Subcutaneous abdominal adipose tissue (tissue), 5 donors: ENCODE data around the gene HYPK.
"Not testable (repeated sequence)": the region's sequence is repeated elsewhere in the genome, so short reads cannot be mapped to it uniquely, and the experiment has no call there.

Source experiments
- H3K27ac ChIP-seq: one replicate; pipeline ENCODE4 v1.7.0; 2013; ENCODE audit warnings: low read depth, mild to moderate bottlenecking, inconsistent platforms, low read length, moderate library complexity
- H3K27me3 ChIP-seq, 5 donors: one replicate each; pipeline ENCODE4 v1.7.0; 2013; ENCODE audit warnings: low read length in 5 of 5, inconsistent platforms in 1 of 5; ENCODE audit not compliant: control insufficient read depth in 5 of 5, insufficient read depth in 4 of 5
- H3K36me3 ChIP-seq, 5 donors: one replicate each; pipeline ENCODE4 v1.7.0; 2013; ENCODE audit warnings: low read length in 5 of 5; ENCODE audit not compliant: control insufficient read depth in 5 of 5, insufficient read depth in 5 of 5
- H3K4me1 ChIP-seq, 5 donors: one replicate each; pipeline ENCODE4 v1.7.0; 2013; ENCODE audit warnings: low read length in 5 of 5, mild to moderate bottlenecking in 3 of 5, moderate library complexity in 1 of 5; ENCODE audit not compliant: control insufficient read depth in 5 of 5, insufficient read depth in 5 of 5
- H3K4me3 ChIP-seq, 5 donors: one replicate each; pipeline ENCODE4 v1.7.0; 2013; ENCODE audit warnings: low read length in 5 of 5, low read depth in 1 of 5
- H3K9ac ChIP-seq, 5 donors: one replicate each; pipeline ENCODE4 v1.7.0; 2013; ENCODE audit warnings: low read length in 5 of 5, mild to moderate bottlenecking in 4 of 5, moderate library complexity in 3 of 5
- H3K9me3 ChIP-seq, 5 donors: one replicate each; pipeline ENCODE4 v1.7.0; 2013; ENCODE audit warnings: low read length in 5 of 5; ENCODE audit not compliant: control insufficient read depth in 5 of 5
- donor health status: healthy.
- donor health status: healthy.
- donor health status: healthy.
- donor health status: healthy.
- donor health status: healthy.

Gene HYPK

DNA sequence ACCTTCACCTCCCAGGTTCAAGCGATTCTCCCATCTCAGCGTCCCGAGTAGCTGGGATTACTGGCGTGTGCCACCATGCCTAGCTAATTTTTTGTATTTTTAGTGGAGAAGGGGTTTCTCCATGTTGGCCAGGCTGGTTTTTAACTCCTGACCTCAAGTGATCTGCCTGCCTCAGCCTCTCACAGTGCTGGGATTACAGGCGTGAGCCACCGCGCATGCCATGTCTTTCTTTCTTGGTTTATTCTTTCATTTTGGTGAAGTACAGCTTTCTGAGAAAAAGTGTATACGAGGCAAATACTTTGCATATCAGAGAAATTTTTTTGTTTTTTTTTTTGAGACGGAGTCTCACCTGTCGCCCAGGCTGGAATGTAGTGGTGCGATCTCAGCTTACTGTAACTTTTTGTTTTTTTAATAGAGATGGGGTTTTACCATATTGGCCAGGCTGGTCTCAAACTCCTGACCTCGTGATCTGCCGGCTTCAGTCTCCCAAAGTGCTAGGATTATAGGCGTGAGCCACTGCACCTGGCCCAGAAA lies 31.2 kb downstream of the HYPK start:
- not testable (repeated sequence) for H3K9me3 ChIP-seq, H3K36me3 ChIP-seq, H3K27me3 ChIP-seq, H3K27ac ChIP-seq, H3K9ac ChIP-seq, H3K4me3 ChIP-seq
- H3K4me1 ChIP-seq = peaks cover 0 to 14% (median 9%) of the 10 kb centered on the region in 5 donors

DNA sequence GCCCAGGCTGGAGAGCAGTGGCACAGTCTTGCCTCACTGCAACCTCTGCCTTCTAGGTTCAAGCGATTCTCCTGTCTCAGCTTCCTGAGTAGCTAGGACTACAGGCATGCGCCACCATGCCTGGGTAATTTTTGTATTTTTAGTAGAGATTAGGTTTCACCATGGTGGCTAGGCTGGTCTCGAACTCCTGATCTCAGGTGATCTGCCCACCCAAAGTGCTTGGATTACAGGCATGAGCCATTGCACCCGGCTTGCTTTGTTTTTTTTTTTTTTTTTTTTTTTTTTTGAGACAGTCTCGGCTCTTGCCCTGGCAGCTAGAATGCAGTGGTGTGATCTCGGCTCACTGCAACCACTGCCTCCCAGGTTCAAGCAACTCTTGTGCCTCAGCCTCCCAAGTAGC lies 32.1 kb downstream of the HYPK start:
- H3K27ac ChIP-seq, H3K36me3 ChIP-seq, H3K4me3 ChIP-seq, H3K9me3 ChIP-seq, H3K9ac ChIP-seq, H3K27me3 ChIP-seq, H3K4me1 ChIP-seq: not testable (repeated sequence)

DNA sequence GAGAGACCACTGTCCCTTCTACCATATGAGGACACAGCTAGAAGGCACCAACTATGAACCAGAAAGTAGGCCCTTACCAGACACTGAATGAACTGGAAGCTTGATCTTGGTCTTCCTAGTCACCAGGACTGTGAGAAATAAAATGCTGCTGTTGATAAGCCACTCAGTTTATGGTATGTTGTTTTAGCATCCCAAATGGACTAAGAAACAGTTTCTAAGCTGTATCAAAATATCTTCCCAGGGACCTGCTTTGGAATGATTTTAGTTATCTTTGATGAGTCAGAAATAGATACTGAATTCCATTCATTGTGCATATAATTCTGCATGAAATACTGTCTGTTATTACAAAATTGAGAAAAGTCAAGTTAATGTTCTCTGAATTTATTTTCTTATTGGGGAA lies 45.0 kb downstream of the HYPK start:
- peaks cover 0 to 4% (median 2%) of the 10 kb centered on the region in 5 donors for H3K36me3 ChIP-seq
- H3K4me3 ChIP-seq = no peak overlapping the region
- H3K4me1 ChIP-seq = no peaks in the 10 kb centered on the region
- H3K9ac ChIP-seq = no peak overlapping the region
- no peaks in the 10 kb centered on the region for H3K9me3 ChIP-seq
- H3K27me3 ChIP-seq = no peaks in the 10 kb centered on the region
- H3K27ac ChIP-seq = no peak overlapping the region

DNA sequence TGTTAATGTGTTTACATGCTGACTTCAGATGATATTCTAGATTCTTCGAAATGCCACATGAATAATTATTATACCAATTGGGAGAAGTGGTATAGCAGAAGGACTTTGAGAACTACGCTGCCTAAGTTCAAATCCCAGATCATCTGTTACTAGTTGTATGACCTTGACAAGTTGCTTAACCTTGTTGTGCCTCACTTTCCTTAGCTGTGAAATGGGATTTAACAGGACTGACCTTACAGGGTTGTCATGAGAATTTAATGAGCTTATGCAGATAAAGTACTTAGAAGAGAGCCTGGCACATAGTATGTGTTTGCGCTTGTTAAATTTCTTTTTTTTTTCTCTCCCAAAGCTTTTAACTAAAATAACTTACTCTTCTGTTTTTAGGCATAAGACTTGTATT lies 50.9 kb downstream of the HYPK start:
- Histone ChIP-seq H3K4me3 (no peak overlapping the region), H3K9me3 (no peaks in the 10 kb centered on the region), H3K9ac (no peak overlapping the region), H3K4me1 (no peaks in the 10 kb centered on the region), H3K27me3 (no peaks in the 10 kb centered on the region), H3K36me3 (peaks cover 0 to 11% (median 3%) of the 10 kb centered on the region in 5 donors), H3K27ac (no peak overlapping the region)

DNA sequence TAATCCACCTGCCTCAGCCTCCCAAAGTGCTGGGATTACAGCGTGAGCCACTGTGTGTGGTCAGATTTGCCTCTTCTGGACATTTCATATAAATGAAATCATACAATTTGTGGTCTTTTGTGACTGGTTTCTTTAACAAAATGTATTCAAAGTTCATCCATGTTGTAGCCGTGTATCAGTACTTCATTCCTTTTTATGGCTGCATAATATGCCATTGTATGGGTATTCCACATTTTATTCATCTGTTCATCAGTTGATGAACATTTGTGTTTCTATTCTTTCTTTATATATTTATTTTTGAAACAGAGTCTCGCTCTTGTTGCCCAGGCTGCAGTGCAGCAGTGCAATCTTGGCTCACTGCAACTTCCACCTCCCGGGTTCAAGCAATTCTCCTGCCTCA lies 52.2 kb downstream of the HYPK start:
- Histone ChIP-seq H3K27me3 (no peaks in the 10 kb centered on the region), H3K36me3 (peaks cover 0 to 11% (median 3%) of the 10 kb centered on the region in 5 donors), H3K4me1 (no peaks in the 10 kb centered on the region), H3K9ac (no peak overlapping the region), H3K27ac (no peak overlapping the region), H3K9me3 (no peaks in the 10 kb centered on the region), H3K4me3 (no peak overlapping the region)
